Smooth muscle cell (in vitro differentiated cells): Measurements from ENCODE around the gene FUBP3. TPM values are rescaled to one million over a fixed set of nuclear protein-coding genes. Genes with fewer than 3 reads are reported as not detected.

Experiments used
- DNase-seq: peaks from one replicate; lab custom pipeline; 2025; ENCODE audit not compliant: unreplicated experiment; lab: John Stamatoyannopoulos, UW
- H2AFZ ChIP-seq: fragments of 200-600 bp; sonication (generic); 2 replicates; pipeline ENCODE4 v1.6.0; 2016; ENCODE audit warnings: antibody characterized with exemption, low read depth, mild to moderate bottlenecking
- H3F3A ChIP-seq: fragments of 200-600 bp; sonication (generic); 2 replicates; pipeline ENCODE4 v1.6.0; 2017; ENCODE audit warnings: antibody characterized with exemption, low read depth
- H3K27ac ChIP-seq: fragments of 200-600 bp; sonication (generic); 2 replicates; pipeline ENCODE4 v1.5.1; 2016; ENCODE audit warnings: low read depth, mild to moderate bottlenecking
- H3K27me3 ChIP-seq: fragments of 200-600 bp; sonication (generic); 2 replicates; pipeline ENCODE4 v1.6.1; 2016; ENCODE audit warnings: low read depth, mild to moderate bottlenecking
- H3K36me3 ChIP-seq: fragments of 200-600 bp; sonication (generic); 2 replicates; pipeline ENCODE4 v1.5.1; 2016; ENCODE audit warnings: low read depth
- H3K4me1 ChIP-seq: fragments of 200-600 bp; sonication (generic); 2 replicates; pipeline ENCODE4 v1.5.1; 2016; ENCODE audit warnings: low read depth
- H3K4me2 ChIP-seq: fragments of 200-600 bp; sonication (generic); 2 replicates; pipeline ENCODE4 v1.6.0; 2016; ENCODE audit warnings: mild to moderate bottlenecking
- H3K4me3 ChIP-seq: fragments of 200-600 bp; sonication (generic); 2 replicates; pipeline ENCODE4 v1.5.1; 2016; ENCODE audit warnings: mild to moderate bottlenecking
- H3K79me2 ChIP-seq: fragments of 200-600 bp; sonication (generic); 2 replicates; pipeline ENCODE4 v1.6.0; 2016; ENCODE audit warnings: low read depth, mild to moderate bottlenecking
- H3K9ac ChIP-seq: fragments of 200-600 bp; sonication (generic); 2 replicates; pipeline ENCODE4 v1.6.0; 2016; ENCODE audit warnings: low read depth
- H3K9me3 ChIP-seq: fragments of 200-600 bp; sonication (generic); replicated peaks from 2 replicates; pipeline ENCODE4 v1.5.1; 2016; ENCODE audit warnings: low read depth
- H4K20me1 ChIP-seq: fragments of 200-600 bp; sonication (generic); 2 replicates; pipeline ENCODE4 v1.6.0; 2016; ENCODE audit warnings: low read depth
- whole genome bisulfite sequencing: methylation state at CpG from one replicate; pipeline ENCODE4 v1.1.7; 2016; ENCODE audit warnings: low lambda C conversion rate; 5-methylcytosine and 5-hydroxymethylcytosine counted together
- polyA plus RNA-seq: library from polyadenylated mRNA; unstranded; fragments of >200 nt; fragmentation: Nextera tagmentation; extraction: Ambion mirVana; gene quantifications from 2 replicates; pipeline ENCODE4 v1.2.1, GENCODE V29; 2016
- total RNA-seq: library from RNA; depleted of rRNA; stranded (reverse); fragments of >200 nt; gene quantifications from 2 replicates; pipeline ENCODE4 v1.2.3, GENCODE V29; 2014
- TF ChIP-seq, protein P1 (sequence below): fragments of 200-600 bp; sonication (generic); IDR thresholded peaks from 2 replicates; pipeline ENCODE4 v1.5.1; 2017; ENCODE audit warnings: borderline replicate concordance, mild to moderate bottlenecking, antibody characterized with exemption; ENCODE audit not compliant: insufficient read depth, poor library complexity, severe bottlenecking

The FUBP3 gene
- total and polyA plus RNA-seq, 2 experiments from 2014 or later: 46.9 to 52.5 TPM

DNA sequence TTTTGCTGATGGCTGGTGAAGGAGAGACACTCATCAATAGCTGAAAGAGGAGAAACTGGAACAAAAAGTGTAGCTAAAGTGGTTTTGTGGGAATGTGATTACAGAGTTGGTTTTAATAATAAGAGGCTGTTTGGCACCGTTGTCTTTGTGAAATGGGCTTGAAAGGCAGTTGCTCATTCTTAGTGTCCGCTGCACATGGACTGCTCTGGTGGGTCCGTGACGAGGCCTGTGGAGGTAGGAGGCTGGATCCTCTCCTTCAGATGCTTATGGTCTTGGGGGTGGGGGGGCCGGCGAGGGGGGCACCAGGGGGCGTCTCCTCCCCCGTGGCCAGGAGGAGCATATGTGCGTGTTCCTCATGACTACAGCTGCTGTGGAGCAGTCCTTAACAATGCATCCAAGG, 29.8 kb downstream of the FUBP3 start:
- Histone ChIP-seq H3K27ac (no peak overlapping the region), H3K4me3 (no peak overlapping the region), H3K9ac (no peak overlapping the region), H3K79me2 (no peaks in the 10 kb centered on the region), H3K9me3 (no peaks in the 10 kb centered on the region), H2AFZ (no peak overlapping the region), H3F3A (no peaks in the 10 kb centered on the region), H3K27me3 (no peaks in the 10 kb centered on the region), H3K4me1 (no peaks in the 10 kb centered on the region), H4K20me1 (peaks cover 78% of the 10 kb centered on the region), H3K4me2 (no peak overlapping the region), H3K36me3 (peaks cover 11% of the 10 kb centered on the region)
- TF ChIP-seq, protein P1, sequence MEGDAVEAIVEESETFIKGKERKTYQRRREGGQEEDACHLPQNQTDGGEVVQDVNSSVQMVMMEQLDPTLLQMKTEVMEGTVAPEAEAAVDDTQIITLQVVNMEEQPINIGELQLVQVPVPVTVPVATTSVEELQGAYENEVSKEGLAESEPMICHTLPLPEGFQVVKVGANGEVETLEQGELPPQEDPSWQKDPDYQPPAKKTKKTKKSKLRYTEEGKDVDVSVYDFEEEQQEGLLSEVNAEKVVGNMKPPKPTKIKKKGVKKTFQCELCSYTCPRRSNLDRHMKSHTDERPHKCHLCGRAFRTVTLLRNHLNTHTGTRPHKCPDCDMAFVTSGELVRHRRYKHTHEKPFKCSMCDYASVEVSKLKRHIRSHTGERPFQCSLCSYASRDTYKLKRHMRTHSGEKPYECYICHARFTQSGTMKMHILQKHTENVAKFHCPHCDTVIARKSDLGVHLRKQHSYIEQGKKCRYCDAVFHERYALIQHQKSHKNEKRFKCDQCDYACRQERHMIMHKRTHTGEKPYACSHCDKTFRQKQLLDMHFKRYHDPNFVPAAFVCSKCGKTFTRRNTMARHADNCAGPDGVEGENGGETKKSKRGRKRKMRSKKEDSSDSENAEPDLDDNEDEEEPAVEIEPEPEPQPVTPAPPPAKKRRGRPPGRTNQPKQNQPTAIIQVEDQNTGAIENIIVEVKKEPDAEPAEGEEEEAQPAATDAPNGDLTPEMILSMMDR: no peak
- WGBS: 95% methylated on average over 9 of the region's 9 CpGs
- DNase-seq: no peak

DNA sequence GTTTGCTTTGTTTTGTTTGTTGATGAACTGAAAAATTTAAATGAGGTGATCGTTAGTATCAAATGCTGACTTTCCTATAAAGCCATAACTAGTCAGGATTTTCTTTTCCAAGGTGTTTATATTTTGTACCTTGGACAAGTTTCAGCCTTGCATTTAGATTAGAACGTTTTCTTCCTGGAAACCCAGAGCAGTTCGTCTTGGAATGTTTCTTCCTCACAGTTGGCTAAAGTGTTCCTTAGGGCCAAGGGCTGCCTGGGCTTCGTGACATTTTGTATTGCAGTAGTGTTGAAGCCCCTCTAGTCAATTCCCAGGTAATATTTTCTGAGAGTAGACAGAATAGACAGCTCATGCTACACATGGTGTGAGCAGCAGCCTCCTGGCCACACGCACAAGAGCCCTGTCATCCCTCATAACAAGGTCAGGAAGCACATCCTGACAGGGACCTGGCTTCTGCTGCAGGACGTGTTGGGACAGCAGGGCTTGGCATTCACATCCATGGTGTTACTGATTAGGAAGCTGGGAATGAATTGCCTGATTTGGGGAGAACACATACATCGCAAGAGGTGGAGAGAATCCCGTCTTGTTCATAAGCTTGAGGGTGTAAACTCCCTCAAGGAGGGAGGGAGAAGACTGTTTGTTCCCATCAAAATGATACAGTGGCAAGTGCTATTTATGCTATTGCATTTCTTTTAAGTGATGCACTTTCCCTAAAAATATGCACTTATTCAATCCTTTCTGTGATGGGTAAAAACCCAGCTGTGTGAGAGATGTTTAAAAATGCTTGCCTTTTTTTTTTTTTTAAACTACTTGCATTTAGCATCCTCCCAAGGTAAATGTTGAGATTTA, 31.7 kb downstream of the FUBP3 start:
- Histone ChIP-seq H3K36me3 (peaks cover 13% of the 10 kb centered on the region), H3K4me2 (no peak overlapping the region), H3K79me2 (no peaks in the 10 kb centered on the region), H2AFZ (no peak overlapping the region), H3F3A (no peaks in the 10 kb centered on the region), H3K4me3 (no peak overlapping the region), H4K20me1 (peaks cover 68% of the 10 kb centered on the region), H3K27me3 (no peaks in the 10 kb centered on the region), H3K9me3 (no peaks in the 10 kb centered on the region), H3K4me1 (no peaks in the 10 kb centered on the region), H3K9ac (no peak overlapping the region), H3K27ac (no peak overlapping the region)
- no peak for DNase-seq
- WGBS: 90% methylated on average over 8 of the region's 8 CpGs
- TF ChIP-seq, protein P1: no peak

DNA sequence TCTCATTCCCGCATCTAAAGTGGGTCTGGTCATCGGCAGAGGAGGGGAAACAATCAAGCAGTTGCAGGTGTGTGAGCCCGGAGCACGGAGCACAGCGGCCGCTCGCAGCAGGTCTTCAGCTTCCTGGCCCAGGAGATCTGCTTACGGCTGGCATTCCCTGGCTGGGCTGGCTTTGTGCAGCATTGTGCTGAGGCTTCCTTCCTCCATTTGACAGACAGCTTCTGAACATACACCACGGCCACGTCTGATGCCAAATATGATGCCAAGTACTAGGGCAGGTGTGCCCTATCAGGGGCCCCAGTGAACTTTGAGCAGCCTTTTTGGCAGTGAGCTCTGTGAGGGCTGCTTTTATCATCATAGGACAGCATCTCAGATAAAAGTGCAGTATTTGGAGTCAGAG, 37.1 kb downstream of the FUBP3 start:
- Histone ChIP-seq H3K9me3 (no peaks in the 10 kb centered on the region), H3K27ac (no peak overlapping the region), H3K9ac (no peak overlapping the region), H3K27me3 (no peaks in the 10 kb centered on the region), H2AFZ (no peak overlapping the region), H3K4me2 (no peak overlapping the region), H3K4me1 (no peaks in the 10 kb centered on the region), H3K36me3 (peaks cover 38% of the 10 kb centered on the region), H4K20me1 (peaks cover 39% of the 10 kb centered on the region), H3K79me2 (no peaks in the 10 kb centered on the region), H3F3A (no peaks in the 10 kb centered on the region), H3K4me3 (no peak overlapping the region)
- TF ChIP-seq, protein P1: no peak
- 96% methylated on average over 10 of the region's 10 CpGs for WGBS
- no peak for DNase-seq

DNA sequence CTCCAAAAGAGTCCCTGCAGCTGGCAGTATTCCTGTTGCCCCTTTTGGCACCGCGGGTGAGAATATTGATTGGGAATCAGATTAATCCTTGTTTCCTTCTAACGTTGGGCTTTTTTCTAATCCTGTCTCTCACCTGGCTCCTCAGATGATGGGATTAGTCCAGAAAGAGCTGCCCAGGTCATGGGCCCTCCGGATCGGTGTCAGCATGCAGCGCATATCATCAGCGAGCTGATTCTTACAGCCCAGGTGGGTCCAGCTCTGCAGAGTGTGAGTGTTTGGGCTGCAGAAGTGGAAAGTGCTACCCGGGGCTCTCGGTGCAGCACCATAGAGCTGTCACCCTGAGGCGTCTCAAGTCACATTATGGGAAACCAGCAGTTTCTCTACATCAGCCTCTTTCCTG, 44.1 kb downstream of the FUBP3 start:
- H4K20me1 ChIP-seq: peaks cover 32% of the 10 kb centered on the region
- no peak overlapping the region for H2AFZ ChIP-seq
- peaks cover 25% of the 10 kb centered on the region for H3K36me3 ChIP-seq
- no peak overlapping the region for H3K9ac ChIP-seq
- H3K79me2 ChIP-seq: no peaks in the 10 kb centered on the region
- H3K4me2 ChIP-seq: no peak overlapping the region
- no peak for DNase-seq
- WGBS: 97% methylated on average over 10 of the region's 10 CpGs
- H3F3A ChIP-seq: no peaks in the 10 kb centered on the region
- no peaks in the 10 kb centered on the region for H3K4me1 ChIP-seq
- TF ChIP-seq, protein P1: no peak
- H3K4me3 ChIP-seq: no peak overlapping the region
- no peaks in the 10 kb centered on the region for H3K9me3 ChIP-seq
- H3K27ac ChIP-seq: no peak overlapping the region
- H3K27me3 ChIP-seq: no peaks in the 10 kb centered on the region
